ENCODE results near the gene GNPNAT1.

Gene GNPNAT1

GRCh38 chr14:52791223-52792096 lies at the start of gene GNPNAT1:
Gene GNPNAT1 (minus strand): TSS chr14:52791607. CDS start chr14:52784650, 6,957 bp downstream.
- DNase-seq: peak; percentile 95

GRCh38 chr14:52840877-52841276 lies 49.5 kb upstream of the GNPNAT1 start:
- DNase-seq: peak; percentile 9

DNA sequence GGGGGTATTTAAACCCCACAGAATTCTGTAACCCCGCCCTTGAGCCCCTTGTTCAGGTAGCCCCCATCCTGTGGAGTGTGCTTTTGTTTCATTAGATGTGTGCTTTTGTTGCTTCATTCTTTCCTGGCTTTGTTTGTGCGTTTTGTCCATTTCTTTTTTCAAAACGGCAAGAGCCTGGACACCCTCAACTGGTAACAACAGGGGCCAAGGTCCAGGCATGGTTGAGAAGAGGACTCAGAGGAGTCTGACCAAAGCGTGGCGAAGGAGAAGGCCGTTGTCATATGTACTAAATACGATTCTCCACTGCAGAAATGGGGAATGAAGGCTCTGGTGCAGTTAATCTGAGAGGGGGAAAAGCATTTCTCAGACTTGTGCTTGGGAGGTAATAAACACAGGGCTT lies 46.0 kb upstream of the GNPNAT1 start:
- no peak for DNase-seq

DNA sequence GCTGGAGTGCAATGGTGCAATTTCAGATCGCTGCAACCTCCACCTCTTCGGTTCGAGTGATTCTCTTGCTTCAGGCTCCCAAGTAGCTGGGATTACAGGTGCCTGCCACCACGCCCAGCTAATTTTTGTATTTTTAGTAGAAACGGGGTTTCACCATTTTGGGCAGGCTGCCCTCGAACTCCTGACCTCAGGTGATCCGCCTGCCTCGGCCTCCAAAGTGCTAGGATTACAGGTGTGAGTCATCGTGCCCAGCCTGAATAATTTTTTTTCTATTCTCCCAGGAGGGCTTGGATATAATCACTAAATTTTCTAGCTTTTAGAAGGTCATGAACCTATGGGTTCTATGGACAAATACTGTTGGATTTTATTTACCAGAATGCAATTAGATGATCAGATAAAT lies 44.7 kb upstream of the GNPNAT1 start:
- no peak for DNase-seq

GRCh38 chr14:52835122-52835903 lies 43.9 kb upstream of the GNPNAT1 start:
- peak; percentile 13 for DNase-seq

- no peak for DNase-seq
Measured at GRCh38 chr14:52834440-52834842, 43.0 kb upstream of the GNPNAT1 start.

GRCh38 chr14:52833891-52834290 lies 42.5 kb upstream of the GNPNAT1 start:
- DNase-seq: no peak

- DNase-seq: no peak
Measured at GRCh38 chr14:52829527-52830185, 38.2 kb upstream of the GNPNAT1 start.

DNA sequence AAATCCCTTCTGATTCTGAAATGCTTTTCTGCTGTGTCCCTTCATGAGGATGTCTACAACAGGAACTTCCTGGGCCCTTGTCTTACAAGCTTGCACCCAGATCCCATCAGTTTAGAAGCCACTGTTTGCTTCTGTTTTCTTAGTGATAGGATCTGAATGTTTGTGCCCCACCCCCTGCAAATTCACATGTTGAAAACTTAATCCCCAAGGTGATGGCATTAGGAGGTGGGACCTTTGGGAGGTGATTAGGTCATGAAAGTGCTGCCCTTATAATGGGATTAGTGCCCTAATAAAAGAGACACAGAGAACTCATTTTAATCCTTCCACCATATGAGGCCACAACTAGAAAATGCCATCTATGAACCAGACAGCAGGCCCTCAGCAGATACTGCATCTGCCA lies 36.0 kb upstream of the GNPNAT1 start:
- no peak for DNase-seq

DNA sequence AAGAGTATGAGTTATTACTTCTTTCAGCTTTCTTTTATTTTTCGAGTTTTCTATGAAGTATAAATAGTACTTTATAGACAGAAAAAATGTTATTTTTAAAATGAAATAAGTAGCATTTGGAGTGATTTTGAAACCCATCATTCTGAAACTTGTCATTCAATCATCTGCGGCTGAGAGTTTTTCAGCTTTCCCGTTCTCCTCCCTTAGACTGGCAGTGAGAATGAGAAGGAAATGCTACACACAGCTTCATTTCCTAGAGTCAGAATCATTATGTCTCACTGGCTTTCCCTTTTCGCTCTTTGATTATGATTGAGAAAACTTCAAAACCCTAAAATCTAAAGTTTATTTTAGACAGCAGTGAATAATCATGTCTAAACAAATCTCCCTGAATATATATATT lies 33.7 kb upstream of the GNPNAT1 start:
- no peak for DNase-seq

- DNase-seq: no peak
Measured at GRCh38 chr14:52824462-52824861, 33.1 kb upstream of the GNPNAT1 start.

DNA sequence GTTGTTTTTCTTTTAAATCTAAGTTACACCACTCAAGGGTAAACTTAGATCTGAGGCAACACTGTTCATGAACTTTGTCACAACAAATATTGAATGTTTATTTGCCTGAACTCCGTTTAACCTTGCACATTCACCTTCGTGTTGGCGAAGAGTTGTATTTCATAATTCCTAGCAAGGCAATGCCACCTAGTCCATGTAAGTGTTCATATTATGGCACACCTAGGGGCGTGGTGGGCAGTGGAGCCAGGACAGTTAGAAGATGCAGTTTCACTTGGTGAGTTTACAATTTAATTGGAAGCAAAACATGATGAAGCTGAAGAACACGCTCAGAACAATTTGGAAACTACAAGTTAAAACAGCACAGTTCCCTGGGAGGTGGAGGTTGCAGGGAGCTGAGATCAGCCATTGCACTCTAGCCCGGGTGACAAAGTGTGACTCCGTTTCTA lies 30.4 kb upstream of the GNPNAT1 start:
- DNase-seq: no peak

DNA sequence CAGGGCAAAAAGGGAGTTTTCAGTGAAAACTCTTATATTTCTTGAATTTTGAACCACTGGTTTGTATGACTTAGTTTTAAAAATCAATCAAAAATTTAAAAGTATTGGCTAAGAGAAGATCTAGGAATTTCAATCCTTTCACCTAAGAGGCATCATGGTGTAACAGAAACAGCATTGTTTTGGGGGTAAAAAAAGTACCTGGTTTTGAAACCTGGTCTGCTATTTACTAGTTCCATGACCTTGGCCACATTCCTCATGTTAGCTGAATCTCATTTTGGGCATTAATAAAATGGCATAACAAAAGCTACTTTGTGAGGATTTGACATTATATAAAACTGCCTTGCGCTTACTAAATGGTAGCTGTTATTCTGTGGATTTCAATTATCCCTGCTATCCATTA lies 16.7 kb upstream of the GNPNAT1 start:
- DNase-seq: no peak

GRCh38 chr14:52806115-52806514 lies 14.7 kb upstream of the GNPNAT1 start:
- no peak for DNase-seq

DNA sequence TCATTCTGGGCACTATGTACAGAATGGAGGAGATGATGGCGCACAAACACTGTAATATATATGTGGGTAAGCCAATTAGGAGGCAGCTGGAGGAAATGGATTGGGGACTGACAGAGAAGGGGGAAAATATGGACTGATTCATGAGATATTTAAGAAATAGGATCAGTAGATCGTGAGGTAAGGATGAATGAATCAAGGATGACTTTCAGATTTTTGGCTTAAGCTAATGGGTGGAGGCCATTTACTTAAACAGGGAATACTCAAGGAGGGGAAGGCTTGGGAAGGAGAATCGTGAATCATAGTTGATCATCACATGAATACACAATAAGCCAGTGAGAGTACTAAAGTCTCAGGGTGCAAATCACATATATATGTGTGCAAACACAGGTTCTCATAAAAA lies 11.2 kb upstream of the GNPNAT1 start:
- DNase-seq: no peak

DNA sequence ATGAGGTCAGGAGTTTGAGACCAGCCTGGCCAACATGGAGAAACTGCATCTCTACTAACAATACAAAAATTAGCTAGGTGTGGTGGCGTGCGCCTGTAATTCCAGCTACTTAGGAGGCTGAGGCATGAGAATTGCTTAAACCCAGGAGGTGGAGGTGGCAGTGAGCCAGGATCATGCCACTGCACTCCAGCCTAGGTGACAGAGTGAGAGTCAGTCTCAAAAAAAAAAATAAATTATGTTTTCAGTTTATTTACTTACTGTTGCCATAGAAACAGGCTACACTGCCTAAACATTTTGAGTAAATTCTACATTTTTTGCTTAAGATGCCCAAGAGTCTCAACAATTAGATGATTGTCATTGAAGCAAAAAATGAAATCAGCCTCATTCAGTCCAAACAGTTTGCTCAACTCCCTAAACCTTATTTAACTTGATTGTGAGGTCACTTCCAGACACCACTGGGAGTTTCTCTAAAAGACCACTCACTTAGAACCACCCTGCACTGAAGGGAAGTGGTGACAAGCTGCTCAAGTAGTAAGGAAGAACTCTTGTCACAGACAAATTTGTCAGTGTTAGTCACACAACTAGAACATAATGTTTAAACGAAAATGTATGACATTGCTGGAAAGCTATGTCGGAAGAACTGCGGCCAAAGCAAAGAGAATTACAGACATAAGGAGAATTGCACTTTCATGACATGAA lies 9.8 kb upstream of the GNPNAT1 start:
- peak; percentile 28 for DNase-seq

DNA sequence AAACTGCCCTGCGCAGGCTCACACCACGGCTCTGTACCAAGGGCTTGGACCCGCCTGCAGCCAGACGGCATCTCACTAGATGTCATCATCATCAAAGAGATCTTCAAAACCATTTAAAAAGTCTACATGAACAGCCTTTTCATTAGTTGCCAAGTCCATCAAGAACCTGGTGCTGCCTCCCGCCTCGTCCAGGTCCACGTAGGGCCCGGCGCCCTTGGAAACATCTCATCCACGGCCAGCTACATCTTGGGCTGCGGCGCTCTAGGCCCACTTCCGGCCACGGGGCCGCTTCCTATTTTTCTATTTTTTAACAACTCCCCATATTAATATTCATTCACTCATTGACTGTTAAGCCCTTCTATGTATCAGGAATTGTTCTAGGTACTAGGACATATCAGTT lies 7.4 kb upstream of the GNPNAT1 start:
- no peak for DNase-seq

GRCh38 chr14:52797653-52798052 lies 6.2 kb upstream of the GNPNAT1 start:
- DNase-seq: no peak

DNA sequence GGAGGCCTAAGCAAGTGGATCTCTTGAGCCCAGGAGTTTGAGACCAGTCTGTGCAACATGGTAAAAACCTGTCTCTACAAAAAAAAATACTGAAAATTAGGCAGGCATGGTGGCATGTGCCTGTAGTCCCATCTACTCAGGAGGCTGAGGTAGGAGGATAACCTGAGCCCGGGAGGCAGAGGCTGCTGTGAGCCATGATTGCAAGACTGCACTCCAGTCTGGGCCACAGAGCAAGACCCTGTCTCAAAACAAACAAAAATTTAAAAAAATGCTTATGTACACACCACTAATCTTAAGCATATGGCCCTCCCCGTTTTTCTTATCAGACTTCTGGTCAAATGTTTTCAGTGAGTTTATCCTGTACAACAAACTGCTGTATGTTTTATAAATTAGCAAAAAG lies 1.7 kb upstream of the GNPNAT1 start:
- peak; percentile 29 for DNase-seq

GRCh38 chr14:52792097-52792415 lies 649 bp upstream of the GNPNAT1 start:
- DNase-seq: no peak

- no peak for DNase-seq
Measured at GRCh38 chr14:52790756-52791222, 618 bp downstream of the GNPNAT1 start.

GRCh38 chr14:52790011-52790755 lies 1.2 kb downstream of the GNPNAT1 start:
- DNase-seq: no peak
